Endometrial microvascular endothelial cells (primary cell): Measurements from ENCODE around the gene MPL. TPM values are rescaled to one million over a fixed set of nuclear protein-coding genes. Genes with fewer than 3 reads are reported as not detected.
"Not testable (repeated sequence)": the region's sequence is repeated elsewhere in the genome, so short reads cannot be mapped to it uniquely, and the experiment has no call there.

Experiments used
- in situ Hi-C: cut with HindIII; loops from 2 replicates; pipeline ENCODE4 v1.10.0; 2017; ENCODE audit warnings: low sequenced_read_pairs, low pct_unique_long_range_greater_than_20kb; ENCODE audit errors: inconsistent ontology term
- total RNA-seq: library from RNA; depleted of rRNA; stranded (reverse); fragments of >200 nt; gene quantifications from one replicate; pipeline ENCODE4 v1.2.3, GENCODE V29; 2015; ENCODE audit errors: inconsistent ontology term

Gene MPL
- total RNA-seq, 1 donor from 2014 or later, result not detected

DNA sequence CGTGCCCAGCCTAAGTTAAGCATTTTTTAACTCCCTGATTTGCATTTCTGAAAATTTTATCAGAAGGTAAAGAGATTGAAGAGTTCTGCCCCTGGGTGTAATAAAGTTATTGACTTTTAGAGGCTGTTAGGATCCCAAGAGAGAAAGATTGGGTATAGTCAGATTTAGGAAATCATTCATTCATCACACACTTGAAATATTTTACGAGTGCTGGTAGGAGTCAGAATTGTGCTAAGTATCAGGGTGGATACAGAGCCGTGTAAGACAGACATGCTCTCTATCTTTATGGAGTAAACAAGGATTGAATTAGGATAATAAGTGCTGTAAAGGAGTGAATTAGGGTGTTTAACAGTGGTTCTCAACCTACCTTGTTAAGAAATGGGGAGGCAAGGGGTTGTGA lies 55.1 kb downstream of the MPL start:
- in situ Hi-C loops, result no loop called here

DNA sequence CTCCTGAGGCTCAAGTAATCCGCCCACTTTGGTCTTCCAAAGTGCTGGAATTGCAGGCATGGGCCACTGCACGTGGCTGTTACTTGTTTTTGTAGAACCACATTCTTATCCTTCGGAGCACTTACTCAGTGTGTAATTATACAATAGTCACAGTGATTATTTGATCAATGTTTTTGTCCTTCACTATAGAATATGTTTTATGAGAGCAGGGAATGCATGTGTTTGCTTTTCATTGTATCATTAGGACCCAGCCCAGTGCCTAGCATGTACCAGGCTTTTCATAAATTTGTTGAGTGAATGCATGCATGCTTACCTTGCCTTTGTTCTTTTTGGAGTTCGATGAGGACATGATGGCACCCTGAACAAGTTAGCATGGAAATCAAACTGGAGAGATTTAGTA lies 57.9 kb downstream of the MPL start:
- in situ Hi-C loops, result no loop called here

DNA sequence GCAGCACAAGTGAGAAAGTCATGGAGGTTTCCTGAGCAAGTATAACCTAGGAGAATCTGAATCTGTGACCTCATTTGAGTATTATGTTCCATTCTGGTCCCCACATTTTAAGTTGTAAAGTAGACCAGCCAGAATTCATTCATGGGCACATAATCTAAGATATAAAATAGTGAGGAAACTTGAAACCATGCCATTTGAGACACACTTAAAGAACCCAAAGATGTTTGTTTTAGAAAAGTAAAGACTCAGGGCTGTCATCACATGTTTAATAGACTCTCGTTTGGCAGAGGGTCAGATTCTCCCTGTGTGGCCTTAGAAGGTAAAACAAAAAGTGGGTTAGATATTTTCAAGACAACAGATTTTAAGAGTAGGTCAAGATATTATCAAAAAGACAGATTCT lies 58.4 kb downstream of the MPL start:
- in situ Hi-C loops, result no loop called here

DNA sequence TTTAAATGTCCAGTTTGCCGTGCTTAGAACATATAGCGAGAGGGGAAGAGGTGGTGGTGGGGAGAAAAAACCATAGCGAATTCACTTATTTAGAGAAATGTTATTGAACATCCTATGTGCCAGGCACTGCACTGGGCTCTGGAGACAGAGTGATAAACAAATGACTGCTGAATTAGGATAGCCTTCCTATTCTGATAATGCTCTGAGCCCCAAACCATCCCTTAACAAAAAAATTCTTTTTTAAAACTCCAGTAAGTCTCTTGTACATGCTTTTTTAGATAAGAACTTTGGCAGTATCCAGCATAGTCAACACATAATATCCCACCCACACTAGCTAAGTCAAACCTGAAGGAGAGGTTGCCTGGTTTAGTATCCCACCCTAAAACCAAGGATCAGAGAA lies 60.6 kb downstream of the MPL start:
- in situ Hi-C loops, result no loop called here

DNA sequence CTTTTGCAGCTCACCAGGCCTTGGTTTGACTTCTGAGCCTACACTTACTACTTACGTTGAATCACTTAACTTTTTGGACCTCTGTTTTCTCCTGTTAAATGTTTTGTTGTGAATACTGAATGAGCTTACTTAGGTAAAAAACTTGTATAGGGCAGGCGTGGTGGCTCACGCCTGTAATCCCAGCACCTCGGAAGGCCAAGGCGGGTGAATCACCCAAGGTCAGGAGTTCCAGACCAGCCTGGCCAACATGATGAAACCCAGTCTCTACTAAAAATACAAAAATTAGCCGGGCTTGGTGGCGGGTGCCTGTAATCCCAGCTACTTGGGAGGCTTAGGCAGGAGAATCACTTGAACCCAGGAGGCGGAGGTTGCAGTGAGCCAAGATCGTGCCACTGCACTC lies 62.8 kb downstream of the MPL start:
- in situ Hi-C loops, result not testable (repeated sequence)

DNA sequence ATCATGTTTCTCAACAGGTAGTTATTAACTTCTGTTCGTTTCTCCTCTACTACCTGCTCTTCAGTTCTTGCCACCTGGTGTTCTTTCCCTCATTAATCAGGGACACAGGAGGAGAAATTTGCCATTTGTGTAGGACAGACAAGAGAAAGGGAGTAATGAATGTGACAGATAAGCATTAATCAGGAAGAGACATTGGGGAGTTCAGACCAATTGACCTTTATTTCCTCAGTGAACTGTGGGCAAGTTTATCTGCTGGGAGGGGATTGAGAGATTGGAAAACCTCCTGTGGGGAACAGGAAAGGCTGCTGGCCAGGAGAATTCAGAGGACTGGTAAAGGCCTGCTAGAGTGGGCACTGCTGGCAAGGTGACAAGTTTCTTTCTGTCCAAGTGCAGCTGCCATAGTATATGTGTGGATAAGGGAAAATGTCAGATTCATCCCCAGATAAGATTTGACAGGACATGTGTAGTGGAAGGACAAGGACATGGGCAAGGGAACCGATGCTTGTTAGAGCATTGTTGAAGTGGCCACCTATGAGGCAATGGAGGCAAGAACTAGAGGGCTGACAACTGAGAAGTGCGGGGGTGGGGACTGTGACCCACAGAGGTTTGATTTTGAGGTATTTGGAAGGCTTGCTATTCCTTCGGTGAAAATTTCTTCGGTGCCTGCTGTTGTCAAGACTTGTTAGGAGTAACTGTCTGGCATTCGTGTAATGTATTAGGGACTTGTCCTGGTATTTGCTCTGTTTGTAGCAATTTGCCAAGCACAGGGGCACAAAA lies 64.7 kb downstream of the MPL start:
- in situ Hi-C loops, result no loop called here

Other genes with a start within 250 kb of the MPL start
- 184 TPM for gene EBNA1BP2, start 165.5 kb upstream of the MPL start, total RNA-seq
- not detected for gene CFAP57, start 165.5 kb upstream of the MPL start, total RNA-seq
- gene TMEM125, start 67.8 kb upstream of the MPL start, total RNA-seq, result not detected
- not detected for gene C1orf210, start 52.2 kb upstream of the MPL start, total RNA-seq
- 302 TPM for gene TIE1, start 36.8 kb upstream of the MPL start, total RNA-seq
- gene CDC20, start 21.2 kb downstream of the MPL start, total RNA-seq, result 251 TPM
- gene ELOVL1, start 30.2 kb downstream of the MPL start, total RNA-seq, result 115 TPM
- 51.3 TPM for gene MED8, start 52.0 kb downstream of the MPL start, total RNA-seq
- gene SZT2, start 52.1 kb downstream of the MPL start, total RNA-seq, result 10.9 TPM
- 159 TPM for gene HYI, start 116.1 kb downstream of the MPL start, total RNA-seq
- gene PTPRF, start 193.1 kb downstream of the MPL start, total RNA-seq, result 75.3 TPM